Loucy (cell line): ENCODE measurements around the gene PAX5.

Experiments
- EZH2phosphoT487 ChIP-seq: fragments of 200-600 bp; IDR thresholded peaks from 2 replicates; pipeline ENCODE4 v1.6.1; 2018; ENCODE audit warnings: antibody characterized with exemption, mild to moderate bottlenecking, moderate library complexity, borderline replicate concordance
- TF ChIP-seq, protein P1 (sequence below): fragments of 200-600 bp; sonication (generic); conservative IDR thresholded peaks from 2 replicates; pipeline ENCODE4 v1.5.1; 2014; ENCODE audit warnings: mild to moderate bottlenecking, antibody characterized with exemption, low read length

DNA sequence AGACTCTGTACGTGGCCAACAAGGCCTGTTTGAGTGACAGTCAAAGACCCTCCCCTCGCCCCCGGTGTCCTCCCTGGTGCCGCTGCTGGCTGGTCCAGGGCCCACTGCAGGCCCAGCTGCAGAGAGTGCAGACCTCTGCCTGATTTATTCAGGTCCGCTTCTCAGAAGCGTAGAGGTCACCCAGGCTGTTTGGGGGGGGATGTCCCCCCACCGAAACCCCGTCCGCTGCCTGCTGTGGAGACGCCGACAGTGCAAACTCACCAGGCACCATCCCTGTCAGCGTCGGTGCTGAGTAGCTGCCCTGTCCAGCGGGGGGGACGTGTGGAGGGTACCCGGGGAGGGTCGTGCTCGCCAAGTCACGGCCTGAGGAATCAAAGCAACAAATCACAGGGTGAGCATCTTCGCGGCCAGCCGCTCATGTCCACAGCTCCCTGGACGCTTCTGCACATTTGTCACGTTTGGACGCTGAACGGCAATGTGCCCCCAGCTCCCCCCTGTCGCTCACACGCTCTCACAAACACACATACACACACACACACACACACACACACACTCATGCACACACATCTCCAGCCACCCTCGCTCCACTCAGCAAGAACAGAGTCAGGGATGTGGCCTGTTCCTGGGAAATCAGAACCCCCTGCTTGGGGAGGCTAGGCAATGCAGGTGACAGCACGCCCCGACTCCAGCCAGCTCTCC lies 152.2 kb downstream of the PAX5 start:
- TF ChIP-seq, protein P1, sequence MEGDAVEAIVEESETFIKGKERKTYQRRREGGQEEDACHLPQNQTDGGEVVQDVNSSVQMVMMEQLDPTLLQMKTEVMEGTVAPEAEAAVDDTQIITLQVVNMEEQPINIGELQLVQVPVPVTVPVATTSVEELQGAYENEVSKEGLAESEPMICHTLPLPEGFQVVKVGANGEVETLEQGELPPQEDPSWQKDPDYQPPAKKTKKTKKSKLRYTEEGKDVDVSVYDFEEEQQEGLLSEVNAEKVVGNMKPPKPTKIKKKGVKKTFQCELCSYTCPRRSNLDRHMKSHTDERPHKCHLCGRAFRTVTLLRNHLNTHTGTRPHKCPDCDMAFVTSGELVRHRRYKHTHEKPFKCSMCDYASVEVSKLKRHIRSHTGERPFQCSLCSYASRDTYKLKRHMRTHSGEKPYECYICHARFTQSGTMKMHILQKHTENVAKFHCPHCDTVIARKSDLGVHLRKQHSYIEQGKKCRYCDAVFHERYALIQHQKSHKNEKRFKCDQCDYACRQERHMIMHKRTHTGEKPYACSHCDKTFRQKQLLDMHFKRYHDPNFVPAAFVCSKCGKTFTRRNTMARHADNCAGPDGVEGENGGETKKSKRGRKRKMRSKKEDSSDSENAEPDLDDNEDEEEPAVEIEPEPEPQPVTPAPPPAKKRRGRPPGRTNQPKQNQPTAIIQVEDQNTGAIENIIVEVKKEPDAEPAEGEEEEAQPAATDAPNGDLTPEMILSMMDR, result no peak
- TF ChIP-seq EZH2phosphoT487, result no peak
